ENCODE results near the gene TUBA3E. TPM values are rescaled to one million over a fixed set of nuclear protein-coding genes. Genes with fewer than 3 reads are reported as not detected.
"Not testable (repeated sequence)": the region's sequence is repeated elsewhere in the genome, so short reads cannot be mapped to it uniquely, and the experiment has no call there.

Gene TUBA3E
- total RNA-seq, 1 donor from 2014 or later = 80.0 TPM

- ATAC-seq = peak; percentile 84
- intact Hi-C loops (cut with DNase I); DNase-seq (ENCODE audit: missing footprints): not testable (repeated sequence)
These were observed 3.1 kb downstream of the TUBA3E start for GRCh38 chr2:130195089-130195635.

DNA sequence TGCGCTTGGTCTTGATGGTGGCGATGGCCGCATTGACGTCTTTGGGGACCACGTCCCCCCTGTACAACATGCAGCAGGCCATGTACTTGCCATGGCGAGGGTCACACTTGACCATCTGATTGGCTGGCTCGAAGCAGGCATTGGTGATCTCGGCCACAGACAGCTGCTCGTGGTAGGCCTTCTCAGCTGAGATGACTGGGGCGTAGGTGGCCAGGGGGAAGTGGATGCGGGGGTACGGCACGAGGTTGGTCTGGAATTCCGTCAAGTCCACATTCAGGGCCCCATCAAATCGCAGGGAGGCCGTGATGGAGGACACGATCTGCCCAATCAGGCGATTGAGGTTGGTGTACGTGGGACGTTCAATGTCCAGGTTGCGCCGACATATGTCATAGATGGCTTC, 4.4 kb downstream of the TUBA3E start:
- DNase-seq (ENCODE audit: missing footprints); intact Hi-C loops (cut with DNase I); ATAC-seq: not testable (repeated sequence)

- intact Hi-C loops (cut with DNase I); ATAC-seq; DNase-seq (ENCODE audit: missing footprints): not testable (repeated sequence)
These were observed 5.8 kb downstream of the TUBA3E start for GRCh38 chr2:130192451-130192850.

DNA sequence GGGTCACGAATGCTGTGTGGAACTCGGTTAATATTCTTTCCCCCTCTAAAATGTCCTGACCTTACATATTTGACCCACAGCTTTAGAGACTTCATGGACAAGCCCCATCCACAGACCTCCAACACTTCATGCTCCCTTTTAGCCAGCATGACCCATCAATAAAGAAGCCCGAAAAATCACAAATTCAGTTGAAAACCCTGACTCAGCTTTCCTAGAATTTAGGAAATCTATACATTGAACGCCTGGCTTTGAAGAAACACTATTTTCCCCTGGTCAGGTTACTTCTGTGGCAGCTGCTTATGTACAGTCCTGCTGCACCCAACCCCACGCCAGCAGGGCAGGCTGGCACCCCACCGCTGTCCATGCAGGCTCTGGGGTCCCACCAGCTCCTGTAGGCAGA, 6.9 kb downstream of the TUBA3E start:
- ATAC-seq; DNase-seq (ENCODE audit: missing footprints); intact Hi-C loops (cut with DNase I): not testable (repeated sequence)

DNA sequence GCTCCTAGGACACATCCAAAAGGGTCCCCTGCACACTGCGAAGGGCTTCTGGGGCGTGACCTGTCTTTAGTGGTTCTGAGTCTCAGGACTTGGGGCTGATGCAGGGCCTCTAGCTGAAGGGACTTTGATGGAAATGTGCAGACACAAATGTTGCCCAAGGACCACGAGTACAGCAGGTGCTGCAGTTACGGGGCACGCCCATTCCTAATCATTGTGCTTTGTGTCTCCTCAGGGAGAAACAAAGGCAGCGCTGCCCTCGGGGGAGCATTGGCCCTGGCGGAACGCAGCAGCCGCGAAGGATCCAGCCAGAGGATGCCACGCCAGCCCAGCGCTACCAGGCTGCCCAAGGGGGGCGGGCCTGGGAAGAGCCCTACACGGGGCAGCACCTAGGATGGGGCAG, 8.0 kb downstream of the TUBA3E start:
- DNase-seq (ENCODE audit: missing footprints) = no peak
- no peak for ATAC-seq
- intact Hi-C loops (cut with DNase I) = no loop called here

DNA sequence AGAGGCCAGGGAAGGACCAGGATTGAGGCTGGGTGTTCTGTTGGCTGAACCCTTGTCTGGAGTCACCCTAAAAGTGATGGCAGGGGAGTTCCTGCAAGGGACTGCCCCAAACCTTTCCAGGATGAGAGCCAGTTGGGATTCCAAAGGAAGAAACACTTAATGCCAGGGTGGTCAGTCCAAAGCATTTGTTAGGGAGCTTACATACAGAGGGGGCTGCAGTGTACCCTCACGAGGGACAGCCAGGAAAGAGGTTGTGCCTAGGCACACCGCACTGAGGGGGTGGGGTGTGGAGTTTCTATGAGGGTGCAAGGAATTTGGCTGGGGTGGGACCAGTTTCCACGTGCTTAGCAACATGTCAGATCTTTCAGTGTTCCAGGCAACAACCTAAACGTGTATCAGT, 9.3 kb downstream of the TUBA3E start:
- intact Hi-C loops (cut with DNase I); ATAC-seq; DNase-seq (ENCODE audit: missing footprints): not testable (repeated sequence)

- intact Hi-C loops (cut with DNase I); ATAC-seq; DNase-seq (ENCODE audit: missing footprints): not testable (repeated sequence)
These were observed 10.1 kb downstream of the TUBA3E start for GRCh38 chr2:130187859-130188792.

GRCh38 chr2:130187268-130187667, 11.0 kb downstream of the TUBA3E start:
- intact Hi-C loops (cut with DNase I) = no loop called here
- no peak for DNase-seq (ENCODE audit: missing footprints)
- no peak for ATAC-seq

DNA sequence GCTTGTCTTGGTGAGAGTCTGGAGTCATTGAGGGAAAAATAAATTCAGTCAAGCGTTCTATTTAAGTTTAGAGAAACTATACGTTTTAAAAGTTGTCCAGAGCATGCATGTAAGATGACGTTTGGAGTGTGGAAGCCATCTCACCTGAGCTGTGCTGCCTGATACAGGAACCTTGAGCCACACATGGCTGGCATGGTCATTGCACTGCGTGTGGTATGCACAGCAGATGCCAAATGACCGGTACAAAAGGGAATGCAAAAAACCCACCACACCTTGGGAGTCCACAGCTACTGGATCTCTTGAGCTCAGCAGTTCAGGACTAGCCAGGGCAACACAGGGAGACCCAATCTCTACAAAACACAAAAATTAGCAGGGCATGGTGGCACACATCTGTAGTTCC, 11.8 kb downstream of the TUBA3E start:
- ATAC-seq = no peak
- no peak for DNase-seq (ENCODE audit: missing footprints)
- intact Hi-C loops (cut with DNase I) = no loop called here

GRCh38 chr2:130185896-130186295, 12.3 kb downstream of the TUBA3E start:
- DNase-seq (ENCODE audit: missing footprints) = no peak
- intact Hi-C loops (cut with DNase I) = no loop called here
- no peak for ATAC-seq

DNA sequence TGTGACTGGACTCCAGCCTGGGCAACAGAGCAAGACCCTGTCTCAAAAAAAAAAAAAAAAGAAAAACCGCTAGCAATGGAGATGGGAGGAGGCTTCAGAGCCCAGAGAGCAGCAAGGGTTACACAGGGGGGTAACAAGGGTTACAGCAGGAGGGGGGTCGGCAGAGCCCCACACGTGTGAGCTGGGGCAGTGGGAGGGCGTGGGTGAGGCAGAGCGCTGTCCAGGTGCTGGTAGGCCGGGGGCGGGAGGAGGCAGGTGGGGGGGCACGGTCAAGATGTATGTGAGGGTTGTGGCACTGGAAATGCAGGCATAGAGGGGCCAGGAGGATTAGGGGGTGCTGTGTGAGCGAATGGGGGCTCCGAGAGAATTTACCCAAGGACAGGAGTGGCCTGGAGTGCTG, 12.8 kb downstream of the TUBA3E start:
- intact Hi-C loops (cut with DNase I) = no loop called here
- ATAC-seq = no peak
- no peak for DNase-seq (ENCODE audit: missing footprints)

DNA sequence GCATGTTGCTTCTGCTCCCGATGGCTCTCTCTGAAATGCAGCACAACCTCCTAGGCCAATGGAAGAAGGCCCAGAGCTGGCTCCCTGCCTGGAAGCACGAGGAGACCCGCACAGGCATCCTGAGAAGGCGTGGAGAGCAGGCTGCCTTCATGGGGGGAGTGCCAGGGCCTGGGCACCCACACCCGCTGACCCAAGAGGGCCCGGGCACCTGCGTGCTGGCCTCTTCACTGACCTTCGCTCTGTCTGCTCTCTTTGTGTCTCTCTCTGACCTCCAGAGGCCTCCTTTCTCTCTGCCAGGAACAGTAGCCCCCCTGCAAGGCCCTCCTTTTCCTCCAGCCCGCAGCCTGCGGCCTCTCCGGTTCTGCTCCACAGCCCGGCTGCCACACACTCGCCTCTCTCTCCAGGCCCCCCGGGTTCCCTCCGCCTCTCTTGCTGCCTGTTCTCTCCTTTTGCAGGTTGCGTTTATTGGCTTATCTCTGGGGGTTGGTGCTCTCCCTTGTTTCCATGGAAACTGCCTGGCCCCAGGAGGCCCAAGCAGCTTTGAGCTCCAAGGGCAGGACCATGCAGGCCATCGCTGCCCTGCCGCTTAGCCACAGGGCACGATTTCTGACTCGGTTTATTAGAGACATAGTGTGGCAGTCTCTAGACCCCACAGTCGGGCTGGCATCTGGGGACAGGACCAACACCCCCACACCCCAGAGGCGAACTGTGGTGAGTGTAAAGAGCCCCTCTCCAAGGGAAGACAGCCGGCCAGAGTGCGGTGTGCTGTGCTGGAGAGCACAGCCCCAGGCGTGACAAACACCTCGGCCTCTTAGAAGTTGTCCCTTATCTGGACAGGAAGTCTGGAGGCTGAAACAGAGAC, 14.5 kb downstream of the TUBA3E start:
- intact Hi-C loops (cut with DNase I) = loop anchor here (5.0 kb wide), 1 partner anchor 159 kb away; the partner anchor contains the start of gene IMP4
- ATAC-seq (no peak), DNase-seq (ENCODE audit: missing footprints) (peak; percentile 74)

DNA sequence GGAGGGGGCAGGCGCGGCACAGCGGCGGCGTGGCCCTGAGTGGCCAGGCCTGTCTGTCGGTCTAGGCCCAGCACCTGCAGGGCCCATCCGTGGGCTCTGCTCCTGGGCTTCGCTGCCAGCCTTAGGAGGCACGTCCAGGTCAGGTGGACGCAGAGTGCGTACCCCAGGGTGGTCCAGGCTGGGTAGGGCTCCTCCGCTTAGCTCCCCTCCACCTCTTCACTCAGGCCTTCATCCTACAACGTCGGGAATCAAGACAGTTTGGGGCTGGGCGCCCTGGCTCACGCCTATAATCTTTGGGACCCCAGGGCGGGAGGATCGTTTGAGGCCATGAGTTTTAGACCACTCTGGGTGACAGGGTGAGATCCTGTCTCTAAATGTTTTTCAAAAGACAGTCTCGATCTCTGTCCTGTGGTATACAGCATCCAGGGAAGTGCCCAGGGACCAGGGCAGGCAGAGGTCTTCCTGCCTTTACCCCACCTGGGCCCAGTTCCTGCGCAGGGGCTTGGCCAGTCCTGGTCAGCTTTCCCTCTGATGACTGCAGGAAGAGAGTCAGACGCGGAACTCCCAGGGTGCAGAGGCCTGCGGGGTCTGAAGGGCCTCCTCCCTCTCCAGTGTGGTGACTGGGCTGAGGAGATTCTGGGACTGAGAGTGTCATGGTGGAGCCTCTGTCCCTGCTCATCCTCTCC, 15.3 kb downstream of the TUBA3E start:
- ATAC-seq; DNase-seq (ENCODE audit: missing footprints): not testable (repeated sequence)
- intact Hi-C loops (cut with DNase I) = loop anchor here (5.0 kb wide), 1 partner anchor 159 kb away; the partner anchor contains the start of gene IMP4

GRCh38 chr2:130181880-130182682, 16.2 kb downstream of the TUBA3E start, which contains the start of gene MZT2B:
TSS of gene MZT2B (plus strand) at chr2:130182262. CDS start at chr2:130182283, 21 bp downstream.
- ATAC-seq = peak; percentile 94
- intact Hi-C loops (cut with DNase I) = loop anchor here (5.0 kb wide), 1 partner anchor 160 kb away; the partner anchor contains the start of gene IMP4
- peak; percentile 93 for DNase-seq (ENCODE audit: missing footprints)

- intact Hi-C loops (cut with DNase I) = loop anchor here (5.0 kb wide), 1 partner anchor 161 kb away; the partner anchor contains the start of gene IMP4
- DNase-seq (ENCODE audit: missing footprints) = peak; percentile 99
- peak; percentile 93 for ATAC-seq
These were observed 16.8 kb downstream of the TUBA3E start, which contains the start of gene SMPD4 for GRCh38 chr2:130181325-130181879. TSS of gene SMPD4 (minus strand) at chr2:130181602. CDS start at chr2:130176592, 5,010 bp downstream.

GRCh38 chr2:130180404-130181324, 17.6 kb downstream of the TUBA3E start:
- DNase-seq (ENCODE audit: missing footprints); ATAC-seq: not testable (repeated sequence)
- intact Hi-C loops (cut with DNase I) = loop anchor here (5.0 kb wide), 1 partner anchor 162 kb away; the partner anchor contains the start of gene IMP4
